Osteoblast (primary cell): ENCODE data around the gene PSAPL1. TPM values are rescaled to one million over a fixed set of nuclear protein-coding genes. Genes with fewer than 3 reads are reported as not detected.

Experiments used
- DNase-seq: peaks from one replicate; pipeline ENCODE4 v3.0.0; 2011; ENCODE audit warnings: low spot score, mixed read lengths; ENCODE audit not compliant: insufficient read length; ENCODE audit errors: missing footprints
- H2AFZ ChIP-seq: 2 replicates; pipeline ENCODE4 v1.6.0; 2011; ENCODE audit warnings: mild to moderate bottlenecking, low read length
- H3K27ac ChIP-seq: 2 replicates; pipeline ENCODE4 v1.5.1; 2011; ENCODE audit warnings: mild to moderate bottlenecking, low read depth, low read length, moderate library complexity
- H3K27me3 ChIP-seq: 2 replicates; pipeline ENCODE4 v1.6.0; 2012; ENCODE audit warnings: mild to moderate bottlenecking, control low read depth, inconsistent platforms, low read length, moderate library complexity; ENCODE audit not compliant: insufficient read depth
- H3K36me3 ChIP-seq: 2 replicates; pipeline ENCODE4 v1.5.1; 2011; ENCODE audit warnings: mild to moderate bottlenecking, low read length, control low read depth, moderate library complexity; ENCODE audit not compliant: insufficient read depth
- H3K4me1 ChIP-seq: 2 replicates; pipeline ENCODE4 v1.5.1; 2011; ENCODE audit warnings: mild to moderate bottlenecking, low read length, control low read depth, moderate library complexity; ENCODE audit not compliant: insufficient read depth
- H3K4me2 ChIP-seq: 2 replicates; pipeline ENCODE4 v1.6.0; 2011; ENCODE audit warnings: mild to moderate bottlenecking, low read length; ENCODE audit not compliant: insufficient read depth
- H3K4me3 ChIP-seq: fragments of 200-600 bp; sonication (generic); 3 replicates; pipeline ENCODE4 v1.5.1; 2012; ENCODE audit warnings: mild to moderate bottlenecking, low read length, inconsistent platforms; ENCODE audit not compliant: insufficient read depth
- H3K79me2 ChIP-seq: 2 replicates; pipeline ENCODE4 v1.6.0; 2012; ENCODE audit warnings: mild to moderate bottlenecking, low read length, control low read depth, inconsistent platforms; ENCODE audit not compliant: insufficient read depth
- H3K9me3 ChIP-seq: 2 replicates; pipeline ENCODE4 v1.5.1; 2011; ENCODE audit warnings: low read depth, low read length, control low read depth
- H4K20me1 ChIP-seq: 2 replicates; pipeline ENCODE4 v1.6.0; 2012; ENCODE audit warnings: mild to moderate bottlenecking, low read length, control low read depth; ENCODE audit not compliant: insufficient read depth
- total RNA-seq: library from RNA; depleted of rRNA; stranded (reverse); fragments of >200 nt; gene quantifications from 2 replicates; pipeline ENCODE4 v1.2.3, GENCODE V29; 2012
- TF ChIP-seq, protein P1 (sequence below): IDR thresholded peaks from 2 replicates; pipeline ENCODE4 v1.5.1; 2011; ENCODE audit warnings: mild to moderate bottlenecking, low read depth, low read length, moderate library complexity; ENCODE audit errors: extremely low read depth

The PSAPL1 gene
- total RNA-seq, 1 donor, result not detected

DNA sequence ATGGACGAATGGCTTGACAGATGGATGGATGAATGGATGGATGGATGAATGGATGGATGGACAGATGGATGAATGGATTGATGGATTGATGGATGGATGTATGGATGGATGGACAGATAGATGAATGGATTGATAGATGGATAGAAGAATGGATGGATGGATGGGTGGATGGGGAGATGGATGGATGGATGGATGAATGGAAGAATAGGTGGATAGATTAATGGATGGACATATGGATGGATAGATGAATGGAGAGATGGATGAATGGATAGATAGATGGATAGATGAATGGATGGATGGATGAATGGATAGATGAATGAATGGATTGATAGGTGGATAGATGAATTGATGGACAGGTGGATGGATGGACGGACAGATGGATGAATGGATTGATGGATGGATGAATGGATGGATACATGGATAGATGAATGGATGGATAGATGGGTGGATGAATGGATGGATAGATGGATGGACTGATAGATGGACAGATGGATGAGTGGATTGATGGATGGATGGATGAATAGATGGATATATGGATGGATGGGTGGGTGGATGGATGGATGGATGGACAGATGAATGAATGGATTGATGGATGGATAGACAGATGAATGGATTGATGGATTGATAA lies 33.9 kb downstream of the PSAPL1 start:
- no peak overlapping the region for H3K27ac ChIP-seq
- no peak for DNase-seq
- H2AFZ ChIP-seq, result no peak overlapping the region
- H4K20me1 ChIP-seq, result no peaks in the 10 kb centered on the region
- H3K4me2 ChIP-seq, result no peak overlapping the region
- H3K9me3 ChIP-seq, result no peaks in the 10 kb centered on the region
- H3K4me3 ChIP-seq, result no peak overlapping the region
- H3K79me2 ChIP-seq, result no peaks in the 10 kb centered on the region
- H3K36me3 ChIP-seq, result no peaks in the 10 kb centered on the region
- H3K4me1 ChIP-seq, result no peaks in the 10 kb centered on the region
- TF ChIP-seq, protein P1, sequence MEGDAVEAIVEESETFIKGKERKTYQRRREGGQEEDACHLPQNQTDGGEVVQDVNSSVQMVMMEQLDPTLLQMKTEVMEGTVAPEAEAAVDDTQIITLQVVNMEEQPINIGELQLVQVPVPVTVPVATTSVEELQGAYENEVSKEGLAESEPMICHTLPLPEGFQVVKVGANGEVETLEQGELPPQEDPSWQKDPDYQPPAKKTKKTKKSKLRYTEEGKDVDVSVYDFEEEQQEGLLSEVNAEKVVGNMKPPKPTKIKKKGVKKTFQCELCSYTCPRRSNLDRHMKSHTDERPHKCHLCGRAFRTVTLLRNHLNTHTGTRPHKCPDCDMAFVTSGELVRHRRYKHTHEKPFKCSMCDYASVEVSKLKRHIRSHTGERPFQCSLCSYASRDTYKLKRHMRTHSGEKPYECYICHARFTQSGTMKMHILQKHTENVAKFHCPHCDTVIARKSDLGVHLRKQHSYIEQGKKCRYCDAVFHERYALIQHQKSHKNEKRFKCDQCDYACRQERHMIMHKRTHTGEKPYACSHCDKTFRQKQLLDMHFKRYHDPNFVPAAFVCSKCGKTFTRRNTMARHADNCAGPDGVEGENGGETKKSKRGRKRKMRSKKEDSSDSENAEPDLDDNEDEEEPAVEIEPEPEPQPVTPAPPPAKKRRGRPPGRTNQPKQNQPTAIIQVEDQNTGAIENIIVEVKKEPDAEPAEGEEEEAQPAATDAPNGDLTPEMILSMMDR, result no peak
- H3K27me3 ChIP-seq, result peaks cover 35% of the 10 kb centered on the region

- no peak overlapping the region for H2AFZ ChIP-seq
- TF ChIP-seq, protein P1, result no peak
- peaks cover 38% of the 10 kb centered on the region for H3K27me3 ChIP-seq
- H3K4me3 ChIP-seq, result no peak overlapping the region
- no peak for DNase-seq
- no peak overlapping the region for H3K27ac ChIP-seq
- H3K4me1 ChIP-seq, result no peaks in the 10 kb centered on the region
- no peak overlapping the region for H3K4me2 ChIP-seq
- no peaks in the 10 kb centered on the region for H3K79me2 ChIP-seq
- H3K9me3 ChIP-seq, result no peaks in the 10 kb centered on the region
- no peaks in the 10 kb centered on the region for H3K36me3 ChIP-seq
- H4K20me1 ChIP-seq, result no peaks in the 10 kb centered on the region
Measured at GRCh38 chr4:7399440-7400234, 35.1 kb downstream of the PSAPL1 start.

DNA sequence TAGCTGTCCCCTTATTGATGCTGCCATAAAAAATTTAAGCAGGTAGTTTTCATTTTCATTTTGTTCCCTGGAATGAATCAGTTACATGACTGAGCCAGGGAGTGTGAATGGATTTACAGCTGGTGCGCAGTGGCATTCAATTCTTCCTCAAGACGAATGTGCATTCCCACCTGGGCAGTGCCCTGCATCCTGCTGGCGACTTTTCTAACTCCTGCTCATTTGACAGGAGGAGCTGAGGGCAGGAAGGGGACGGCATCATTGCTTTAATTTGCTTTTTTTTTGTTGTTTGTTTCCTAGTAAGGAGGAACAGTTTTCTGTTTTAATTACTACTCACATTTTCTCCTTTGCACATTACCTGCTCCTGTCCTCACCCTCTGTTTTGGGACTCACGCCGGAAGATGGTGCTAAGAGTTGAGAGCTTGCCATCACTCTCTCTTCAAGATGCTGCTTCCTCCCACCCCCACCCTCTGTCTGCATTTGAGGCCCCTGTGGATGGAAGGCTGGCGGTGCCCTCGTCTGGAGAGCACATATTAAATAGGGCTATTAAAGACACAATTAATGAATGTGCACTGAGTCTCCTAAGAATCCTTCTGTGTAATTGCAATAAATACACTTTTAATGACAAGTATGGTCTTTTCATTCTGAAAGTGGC lies 35.8 kb downstream of the PSAPL1 start:
- DNase-seq, result no peak
- TF ChIP-seq, protein P1, result no peak

DNA sequence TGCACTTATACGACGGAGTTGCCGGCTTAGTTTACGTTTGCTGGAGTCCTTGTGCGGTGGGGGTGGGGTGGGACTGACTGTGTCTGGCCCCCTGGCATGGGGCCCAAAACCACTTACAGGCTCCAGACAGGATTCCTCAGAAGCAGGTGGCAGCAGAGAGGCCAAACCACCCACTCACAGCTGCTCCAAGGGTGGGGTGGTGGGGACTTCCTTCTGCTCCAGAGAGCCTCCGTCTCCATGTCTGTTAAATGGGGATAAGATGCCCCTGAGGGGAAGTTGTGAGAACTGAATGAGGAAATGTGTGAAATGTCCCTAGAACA lies 36.7 kb downstream of the PSAPL1 start:
- DNase-seq, result no peak

More for the DNA sequence above, 35.8 kb downstream of the PSAPL1 start:
- no peaks in the 10 kb centered on the region for H3K36me3 ChIP-seq
- H3K79me2 ChIP-seq, result no peaks in the 10 kb centered on the region
- no peaks in the 10 kb centered on the region for H3K4me1 ChIP-seq
- no peak overlapping the region for H3K4me3 ChIP-seq
- H3K4me2 ChIP-seq, result no peak overlapping the region
- H3K27ac ChIP-seq, result no peak overlapping the region
- H4K20me1 ChIP-seq, result no peaks in the 10 kb centered on the region
- H3K9me3 ChIP-seq, result no peaks in the 10 kb centered on the region
- peaks cover 44% of the 10 kb centered on the region for H3K27me3 ChIP-seq
- no peak overlapping the region for H2AFZ ChIP-seq

More for the DNA sequence above, 36.7 kb downstream of the PSAPL1 start:
- H4K20me1 ChIP-seq, result peaks cover 2% of the 10 kb centered on the region
- no peak overlapping the region for H2AFZ ChIP-seq
- TF ChIP-seq, protein P1, result no peak
- H3K4me2 ChIP-seq, result no peak overlapping the region
- no peaks in the 10 kb centered on the region for H3K9me3 ChIP-seq
- no peak overlapping the region for H3K27ac ChIP-seq
- no peaks in the 10 kb centered on the region for H3K79me2 ChIP-seq
- H3K4me1 ChIP-seq, result no peaks in the 10 kb centered on the region
- H3K36me3 ChIP-seq, result no peaks in the 10 kb centered on the region
- H3K27me3 ChIP-seq, result peaks cover 53% of the 10 kb centered on the region
- no peak overlapping the region for H3K4me3 ChIP-seq
